Measurements from ENCODE around the gene PET100.

The PET100 gene

DNA sequence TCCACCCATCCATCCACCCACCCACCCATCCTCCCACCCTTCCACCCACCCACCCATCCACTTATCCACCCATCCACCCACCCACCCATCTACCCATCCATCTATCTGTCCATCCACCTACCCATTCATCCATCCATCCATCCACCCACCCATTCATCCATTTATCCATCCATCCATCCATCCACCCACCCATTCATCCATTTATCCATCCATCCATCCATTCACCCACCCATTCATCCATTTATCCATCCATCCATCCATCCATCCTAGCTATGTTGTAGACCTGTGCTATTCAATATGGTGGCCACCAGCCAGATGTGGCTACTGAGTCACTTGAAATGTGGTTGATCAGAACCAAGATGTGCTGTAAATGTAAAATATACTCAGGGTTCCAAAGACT lies 28.9 kb upstream of the PET100 start:
- Histone ChIP-seq H3K36me3 (ENCODE audit: control insufficient read depth, insufficient read depth, low read length) (no peaks in the 10 kb centered on the region), H3K4me1 (peaks cover 8% of the 10 kb centered on the region), H3K4me3 (ENCODE audit: low read depth, low read length) (no peak overlapping the region), H3K9ac (no peak overlapping the region), H3K4me2 (ENCODE audit: low read length) (no peak overlapping the region), H3K9me3 (ENCODE audit: control insufficient read depth, low read length) (no peaks in the 10 kb centered on the region), H3K27ac (no peak overlapping the region), H3K27me3 (ENCODE audit: control insufficient read depth, insufficient read depth, low read length) (no peaks in the 10 kb centered on the region), H2AFZ (no peak overlapping the region), H3K79me2 (no peaks in the 10 kb centered on the region)
- TF ChIP-seq, protein P1, sequence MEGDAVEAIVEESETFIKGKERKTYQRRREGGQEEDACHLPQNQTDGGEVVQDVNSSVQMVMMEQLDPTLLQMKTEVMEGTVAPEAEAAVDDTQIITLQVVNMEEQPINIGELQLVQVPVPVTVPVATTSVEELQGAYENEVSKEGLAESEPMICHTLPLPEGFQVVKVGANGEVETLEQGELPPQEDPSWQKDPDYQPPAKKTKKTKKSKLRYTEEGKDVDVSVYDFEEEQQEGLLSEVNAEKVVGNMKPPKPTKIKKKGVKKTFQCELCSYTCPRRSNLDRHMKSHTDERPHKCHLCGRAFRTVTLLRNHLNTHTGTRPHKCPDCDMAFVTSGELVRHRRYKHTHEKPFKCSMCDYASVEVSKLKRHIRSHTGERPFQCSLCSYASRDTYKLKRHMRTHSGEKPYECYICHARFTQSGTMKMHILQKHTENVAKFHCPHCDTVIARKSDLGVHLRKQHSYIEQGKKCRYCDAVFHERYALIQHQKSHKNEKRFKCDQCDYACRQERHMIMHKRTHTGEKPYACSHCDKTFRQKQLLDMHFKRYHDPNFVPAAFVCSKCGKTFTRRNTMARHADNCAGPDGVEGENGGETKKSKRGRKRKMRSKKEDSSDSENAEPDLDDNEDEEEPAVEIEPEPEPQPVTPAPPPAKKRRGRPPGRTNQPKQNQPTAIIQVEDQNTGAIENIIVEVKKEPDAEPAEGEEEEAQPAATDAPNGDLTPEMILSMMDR (IDR thresholded peaks at IDR 0.05) = no peak

DNA sequence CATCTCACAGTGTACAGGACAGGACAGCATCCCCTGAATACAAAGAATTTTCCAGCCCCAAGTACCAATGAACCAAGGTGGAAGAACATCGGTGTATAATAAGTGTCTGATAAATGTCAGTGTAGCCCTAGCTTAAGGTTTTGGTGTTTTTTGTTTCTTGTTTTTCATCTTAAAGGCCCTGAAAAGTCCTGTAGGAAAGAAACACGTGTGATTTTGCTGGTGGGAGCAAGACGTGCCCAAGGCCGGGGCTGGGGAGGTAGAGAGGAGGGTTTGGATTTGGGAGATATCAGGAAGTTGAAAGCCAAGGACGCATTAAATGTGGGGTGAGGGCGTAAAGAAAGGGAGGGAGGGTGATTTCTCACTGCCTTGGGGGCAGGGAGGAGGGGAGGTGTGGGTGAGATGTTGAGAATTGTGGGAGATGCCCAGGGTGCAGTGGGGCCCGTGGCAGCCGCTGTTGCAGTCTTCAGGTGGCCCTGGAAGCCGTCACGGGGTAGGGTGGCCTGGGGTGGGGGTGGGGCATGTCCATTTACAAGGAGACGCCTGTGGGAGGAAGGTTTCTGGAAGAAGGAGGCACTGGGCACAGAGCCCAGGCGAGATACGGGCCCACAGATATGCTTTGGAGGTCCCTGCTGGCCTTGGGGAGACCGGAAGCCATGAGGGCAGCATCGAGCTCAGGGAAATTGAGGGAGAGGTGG lies 27.2 kb upstream of the PET100 start:
- H3K4me3 ChIP-seq (ENCODE audit: low read depth, low read length) = no peak overlapping the region
- no peaks in the 10 kb centered on the region for H3K36me3 ChIP-seq (ENCODE audit: control insufficient read depth, insufficient read depth, low read length)
- peaks cover 6% of the 10 kb centered on the region for H3K4me1 ChIP-seq
- no peak overlapping the region for H2AFZ ChIP-seq
- H3K79me2 ChIP-seq = no peaks in the 10 kb centered on the region
- H3K4me2 ChIP-seq (ENCODE audit: low read length) = no peak overlapping the region
- H3K27me3 ChIP-seq (ENCODE audit: control insufficient read depth, insufficient read depth, low read length) = no peaks in the 10 kb centered on the region
- peak overlapping the region; percentile 2 for H3K27ac ChIP-seq
- H3K9ac ChIP-seq = no peak overlapping the region
- H3K9me3 ChIP-seq (ENCODE audit: control insufficient read depth, low read length) = no peaks in the 10 kb centered on the region
- TF ChIP-seq, protein P1 (IDR thresholded peaks at IDR 0.05) = no peak

DNA sequence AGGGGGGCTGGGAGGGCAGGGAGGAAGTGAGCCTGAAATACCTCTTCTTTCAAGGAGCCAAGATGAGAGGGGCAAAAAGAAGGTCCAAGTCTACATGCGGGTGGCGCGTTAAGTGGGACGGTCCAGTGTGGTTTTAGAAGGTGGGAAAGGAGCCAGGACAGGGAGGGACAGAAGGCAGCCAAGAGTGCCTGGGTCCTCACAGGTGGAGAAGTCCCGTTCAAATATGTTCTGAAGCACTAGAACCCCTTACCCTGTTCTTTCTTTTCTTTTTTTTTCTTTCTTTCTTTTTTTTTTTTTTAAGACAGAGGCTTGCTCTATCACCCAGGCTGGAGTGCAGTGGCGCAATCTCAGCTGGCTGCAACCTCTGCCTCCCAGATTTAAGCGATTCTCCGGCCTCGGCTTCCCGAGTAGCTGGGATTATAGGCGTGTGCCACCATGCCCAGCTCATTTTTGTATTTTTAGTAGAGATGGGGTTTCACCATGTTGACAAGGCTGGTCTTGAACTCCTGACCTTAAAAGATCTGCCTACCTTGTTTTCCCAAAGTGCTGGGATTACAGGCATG lies 26.6 kb upstream of the PET100 start:
- Histone ChIP-seq H3K4me1 (peaks cover 6% of the 10 kb centered on the region), H3K4me3 (ENCODE audit: low read depth, low read length) (no peak overlapping the region), H3K9ac (no peak overlapping the region), H3K36me3 (ENCODE audit: control insufficient read depth, insufficient read depth, low read length) (no peaks in the 10 kb centered on the region), H3K9me3 (ENCODE audit: control insufficient read depth, low read length) (no peaks in the 10 kb centered on the region), H2AFZ (no peak overlapping the region), H3K27me3 (ENCODE audit: control insufficient read depth, insufficient read depth, low read length) (no peaks in the 10 kb centered on the region), H3K4me2 (ENCODE audit: low read length) (no peak overlapping the region), H3K79me2 (no peaks in the 10 kb centered on the region), H3K27ac (peak overlapping the region; percentile 2)
- TF ChIP-seq, protein P1 (IDR thresholded peaks at IDR 0.05) = no peak

DNA sequence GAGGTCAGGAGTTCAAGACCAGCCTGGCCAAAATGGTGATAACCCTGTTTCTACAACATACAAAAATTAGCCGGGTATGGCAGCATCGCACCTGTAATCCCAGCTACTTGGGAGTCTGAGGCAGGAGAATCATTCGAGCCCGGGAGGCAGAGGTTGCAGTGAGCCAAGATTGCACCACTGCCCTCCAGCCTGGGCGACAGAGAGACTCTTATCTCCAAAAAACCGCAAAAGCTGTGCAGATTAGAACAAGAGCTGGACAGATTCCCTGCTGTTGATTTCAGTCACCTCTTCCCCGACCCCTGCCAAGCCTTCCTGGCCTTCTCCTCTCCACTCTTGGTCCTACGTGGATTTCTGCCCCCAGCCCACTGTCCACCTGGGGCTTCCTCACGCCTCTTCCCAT lies 25.7 kb upstream of the PET100 start:
- Histone ChIP-seq H3K4me1 (peaks cover 6% of the 10 kb centered on the region), H3K36me3 (ENCODE audit: control insufficient read depth, insufficient read depth, low read length) (no peaks in the 10 kb centered on the region), H3K27ac (no peak overlapping the region), H2AFZ (no peak overlapping the region), H3K27me3 (ENCODE audit: control insufficient read depth, insufficient read depth, low read length) (no peaks in the 10 kb centered on the region), H3K4me2 (ENCODE audit: low read length) (no peak overlapping the region), H3K9ac (no peak overlapping the region), H3K79me2 (no peaks in the 10 kb centered on the region), H3K4me3 (ENCODE audit: low read depth, low read length) (no peak overlapping the region), H3K9me3 (ENCODE audit: control insufficient read depth, low read length) (no peaks in the 10 kb centered on the region)
- TF ChIP-seq, protein P1 (IDR thresholded peaks at IDR 0.05) = no peak
